Uterus (tissue), 2 donors: ENCODE results near the gene ITPR3.

Source experiments
- CTCF ChIP-seq, 4 experiments: fragments of 200-600 bp in 2 of 4; fragments of 450-650 bp in 2 of 4; sonication (generic) in 2 of 4; IDR thresholded peaks; one replicate each; pipeline ENCODE4 v1.5.1; 2016 to 2019; ENCODE audit warnings: antibody characterized with exemption in 4 of 4, mild to moderate bottlenecking in 2 of 4, moderate library complexity in 1 of 4
- POLR2A ChIP-seq, 2 donors: fragments of 450-650 bp; IDR thresholded peaks; one replicate each; pipeline ENCODE4 v1.6.1; 2016; ENCODE audit warnings: antibody characterized with exemption in 2 of 2, mild to moderate bottlenecking in 1 of 2, moderate library complexity in 1 of 2

- TF ChIP-seq CTCF (IDR thresholded peaks at IDR 0.05), result no peak
- no peak for TF ChIP-seq POLR2A (IDR thresholded peaks at IDR 0.05)
Measured at GRCh38 chr6:33616913-33617312, 4.2 kb upstream of the ITPR3 start.
